ENCODE measurements around the gene XRN2. TPM values are rescaled to one million over a fixed set of nuclear protein-coding genes. Genes with fewer than 3 reads are reported as not detected.

The XRN2 gene
- total RNA-seq, 1 experiment from 2014 or later: 78.3 TPM

DNA sequence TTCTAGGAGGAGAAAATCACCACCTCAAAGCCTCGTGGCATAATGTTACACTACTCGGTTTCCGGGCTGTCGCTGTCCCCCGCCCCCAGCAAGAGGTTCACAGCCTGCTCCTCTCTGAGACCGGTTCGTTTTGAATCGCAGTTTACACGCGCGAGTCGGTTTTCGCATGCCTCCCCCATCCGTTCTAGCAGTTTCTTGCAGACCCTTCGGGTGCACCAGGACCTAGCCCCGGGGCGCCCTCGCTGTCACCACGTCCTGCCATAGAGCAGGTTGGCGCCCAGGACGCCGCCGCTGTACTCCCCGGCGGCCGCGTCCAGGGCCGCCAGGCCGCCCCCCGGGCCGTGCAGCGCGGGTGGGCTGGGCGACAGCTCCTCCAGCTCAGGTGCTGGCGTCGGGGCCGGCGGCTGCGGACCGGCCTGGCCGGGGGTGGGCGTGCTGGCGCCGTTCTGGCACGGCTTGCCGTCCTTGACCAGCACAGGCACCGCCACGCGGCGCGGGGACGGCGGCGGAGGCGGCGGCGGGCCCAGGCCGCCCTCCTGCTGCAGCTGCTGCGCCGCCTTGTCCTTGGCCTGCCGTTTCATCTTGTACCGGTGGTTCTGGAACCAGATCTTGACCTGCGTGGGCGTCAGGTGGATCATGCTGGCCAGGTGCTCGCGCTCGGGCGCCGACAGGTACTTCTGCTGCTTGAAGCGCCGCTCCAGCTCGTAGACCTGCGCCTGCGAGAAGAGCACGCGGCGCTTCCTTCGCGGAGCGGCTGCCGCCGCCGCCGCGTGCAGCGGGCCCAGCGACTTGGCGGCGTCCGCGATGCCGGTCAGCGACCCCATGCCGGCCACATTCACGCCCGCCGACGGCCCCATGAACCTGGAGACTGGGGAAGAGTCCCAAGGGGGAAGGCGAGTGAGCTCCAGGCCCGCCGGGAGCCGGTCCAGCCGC lies 92.8 kb downstream of the XRN2 start:
- H3K27me3 ChIP-seq (ENCODE audit: insufficient read depth, low read depth): peaks cover 4% of the 10 kb centered on the region; the same call in 1 of the 2 replicates
- no peak for DNase-seq
- CTCF ChIA-PET: no interaction called here
- no peak overlapping the region for H3K4me3 ChIP-seq
- BruUV-seq (replicated peaks): no TSS peak
- no peak for TF ChIP-seq EZH2 (IDR thresholded peaks at IDR 0.05; ENCODE audit: low read depth)
- TF ChIP-seq, protein P1, sequence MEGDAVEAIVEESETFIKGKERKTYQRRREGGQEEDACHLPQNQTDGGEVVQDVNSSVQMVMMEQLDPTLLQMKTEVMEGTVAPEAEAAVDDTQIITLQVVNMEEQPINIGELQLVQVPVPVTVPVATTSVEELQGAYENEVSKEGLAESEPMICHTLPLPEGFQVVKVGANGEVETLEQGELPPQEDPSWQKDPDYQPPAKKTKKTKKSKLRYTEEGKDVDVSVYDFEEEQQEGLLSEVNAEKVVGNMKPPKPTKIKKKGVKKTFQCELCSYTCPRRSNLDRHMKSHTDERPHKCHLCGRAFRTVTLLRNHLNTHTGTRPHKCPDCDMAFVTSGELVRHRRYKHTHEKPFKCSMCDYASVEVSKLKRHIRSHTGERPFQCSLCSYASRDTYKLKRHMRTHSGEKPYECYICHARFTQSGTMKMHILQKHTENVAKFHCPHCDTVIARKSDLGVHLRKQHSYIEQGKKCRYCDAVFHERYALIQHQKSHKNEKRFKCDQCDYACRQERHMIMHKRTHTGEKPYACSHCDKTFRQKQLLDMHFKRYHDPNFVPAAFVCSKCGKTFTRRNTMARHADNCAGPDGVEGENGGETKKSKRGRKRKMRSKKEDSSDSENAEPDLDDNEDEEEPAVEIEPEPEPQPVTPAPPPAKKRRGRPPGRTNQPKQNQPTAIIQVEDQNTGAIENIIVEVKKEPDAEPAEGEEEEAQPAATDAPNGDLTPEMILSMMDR (conservative IDR thresholded peaks at IDR 0.05): no peak
- H3K9me3 ChIP-seq (ENCODE audit: insufficient read depth, low read depth): no peaks in the 10 kb centered on the region
- no peaks in the 10 kb centered on the region for H4K20me1 ChIP-seq (ENCODE audit: insufficient read depth)
- no peaks in the 10 kb centered on the region for H3K79me2 ChIP-seq (ENCODE audit: low read depth)
- no peak overlapping the region for H2AFZ ChIP-seq
- no peak overlapping the region for H3K4me2 ChIP-seq
- intact Hi-C loops (cut with micrococcal nuclease; ENCODE audit: unreplicated experiment): no loop called here
- no peak overlapping the region for H3K27ac ChIP-seq
- no peaks in the 10 kb centered on the region for H3K36me3 ChIP-seq (ENCODE audit: low read depth)
- H3K9me2 ChIP-seq (ENCODE audit: insufficient read depth): no peaks in the 10 kb centered on the region
- POLR2A ChIA-PET (ENCODE audit: unreplicated experiment): no interaction called here
- H3K4me1 ChIP-seq (replicated peaks; ENCODE audit: insufficient read depth): no peaks in the 10 kb centered on the region
- H3F3A ChIP-seq (ENCODE audit: insufficient read depth, low read depth): no peaks in the 10 kb centered on the region

DNA sequence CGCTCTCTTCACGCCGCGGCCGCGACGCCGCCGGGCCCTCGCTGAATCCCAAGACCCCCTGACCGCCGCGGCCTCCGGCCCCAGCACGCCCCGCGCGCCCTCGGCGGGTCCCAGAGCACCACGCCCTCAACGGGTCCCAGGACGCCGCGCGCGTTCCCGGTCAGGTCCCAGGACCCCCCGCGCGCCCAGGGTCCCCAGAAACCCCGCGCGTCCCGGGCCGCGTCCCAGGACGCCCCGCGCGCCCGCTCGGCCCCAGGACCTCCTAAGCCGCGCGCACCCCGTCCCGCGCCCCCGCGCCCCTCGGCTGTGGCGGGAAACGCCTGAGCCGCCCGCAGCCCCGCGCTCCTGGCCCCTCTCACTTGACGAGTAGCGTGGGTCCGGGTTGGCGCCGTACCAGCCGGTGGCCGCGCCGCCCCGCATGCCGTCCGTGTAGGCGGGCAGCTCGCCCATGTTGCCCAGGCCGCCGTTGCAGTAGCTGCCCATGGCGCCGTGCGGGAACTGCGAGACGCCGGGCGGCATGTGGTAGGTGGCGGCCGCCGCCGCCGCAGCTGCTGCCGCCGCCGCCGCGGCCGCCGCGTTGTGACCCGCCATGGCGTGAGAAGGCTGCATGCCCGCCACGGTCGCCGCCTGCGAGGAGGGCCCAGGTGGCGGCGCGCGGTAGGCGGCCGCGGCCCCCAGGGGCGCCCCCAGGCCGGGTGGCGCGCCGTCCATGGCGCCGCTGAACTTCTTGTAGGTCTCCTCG lies 93.6 kb downstream of the XRN2 start:
- no peaks in the 10 kb centered on the region for H3F3A ChIP-seq (ENCODE audit: insufficient read depth, low read depth)
- H3K27me3 ChIP-seq (ENCODE audit: insufficient read depth, low read depth): peaks cover 4% of the 10 kb centered on the region; the same call in 1 of the 2 replicates
- intact Hi-C loops (cut with micrococcal nuclease; ENCODE audit: unreplicated experiment): no loop called here
- no peaks in the 10 kb centered on the region for H3K9me2 ChIP-seq (ENCODE audit: insufficient read depth)
- H3K9me3 ChIP-seq (ENCODE audit: insufficient read depth, low read depth): no peaks in the 10 kb centered on the region
- TF ChIP-seq, protein P1 (conservative IDR thresholded peaks at IDR 0.05): no peak
- no peak for TF ChIP-seq EZH2 (IDR thresholded peaks at IDR 0.05; ENCODE audit: low read depth)
- BruUV-seq (replicated peaks): no TSS peak
- H3K4me2 ChIP-seq: no peak overlapping the region
- H3K4me1 ChIP-seq (replicated peaks; ENCODE audit: insufficient read depth): no peaks in the 10 kb centered on the region
- POLR2A ChIA-PET (ENCODE audit: unreplicated experiment): no interaction called here
- no peaks in the 10 kb centered on the region for H3K36me3 ChIP-seq (ENCODE audit: low read depth)
- H3K79me2 ChIP-seq (ENCODE audit: low read depth): no peaks in the 10 kb centered on the region
- CTCF ChIA-PET: no interaction called here
- no peak overlapping the region for H2AFZ ChIP-seq
- H4K20me1 ChIP-seq (ENCODE audit: insufficient read depth): no peaks in the 10 kb centered on the region
- no peak overlapping the region for H3K27ac ChIP-seq
- H3K4me3 ChIP-seq: no peak overlapping the region
- no peak for DNase-seq

DNA sequence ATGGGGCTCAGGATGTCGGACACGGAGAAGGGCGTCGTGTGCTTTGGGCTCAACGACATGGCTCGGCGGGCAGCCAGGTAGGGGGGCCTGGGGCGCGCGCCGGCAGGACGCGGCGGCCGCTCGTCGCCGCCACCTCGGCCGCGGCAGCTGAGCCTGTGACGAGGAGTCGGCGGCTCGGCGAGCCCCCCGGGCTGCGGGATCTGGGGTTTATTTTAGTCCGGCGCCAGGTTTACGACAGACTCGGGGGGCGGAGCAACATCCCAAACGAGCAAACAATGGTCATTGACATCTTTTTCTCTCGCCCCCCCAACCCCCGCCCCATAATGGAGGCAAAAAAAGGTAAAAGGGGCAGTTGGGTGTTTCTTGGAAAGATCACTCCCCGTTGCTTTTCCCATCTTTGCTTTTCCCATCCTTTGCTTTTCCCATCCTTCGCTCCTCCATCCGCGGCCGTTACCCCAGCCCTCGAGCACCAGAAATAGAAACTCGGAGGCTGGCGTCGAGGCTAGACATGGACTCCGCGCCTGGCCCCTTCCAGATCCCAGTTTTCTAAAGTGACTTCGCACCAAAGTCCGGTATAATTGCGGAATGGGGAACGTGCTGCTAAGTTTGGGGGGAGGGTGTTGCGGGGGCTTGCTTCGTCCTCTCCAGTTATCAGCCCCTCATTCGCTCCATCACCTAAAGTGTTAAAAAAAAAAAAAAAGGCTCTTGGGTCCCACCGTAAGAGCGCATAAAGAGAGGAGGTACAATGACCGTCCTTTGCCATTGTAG lies 94.4 kb downstream of the XRN2 start, which contains the start of gene NKX2-4:
TSS of gene NKX2-4 (minus strand) at position 186 of the 768 bp plus-strand sequence. CDS start at position 59, 127 bp downstream.
- Histone ChIP-seq H3K9me2 (ENCODE audit: insufficient read depth) (no peaks in the 10 kb centered on the region), H3K4me2 (no peak within 1 kb of the TSS), H3K27ac (no peak within 1 kb of the TSS), H3K4me1 (replicated peaks; ENCODE audit: insufficient read depth) (no peaks in the 10 kb centered on the region), H3F3A (ENCODE audit: insufficient read depth, low read depth) (no peaks in the 10 kb centered on the region), H3K79me2 (ENCODE audit: low read depth) (no peaks in the 10 kb centered on the region), H3K27me3 (ENCODE audit: insufficient read depth, low read depth) (peaks cover 4% of the 10 kb centered on the region; the same call in 1 of the 2 replicates), H4K20me1 (ENCODE audit: insufficient read depth) (no peaks in the 10 kb centered on the region), H3K36me3 (ENCODE audit: low read depth) (no peaks in the 10 kb centered on the region), H2AFZ (no peak within 1 kb of the TSS), H3K4me3 (no peak within 1 kb of the TSS), H3K9me3 (ENCODE audit: insufficient read depth, low read depth) (no peaks in the 10 kb centered on the region)
- no TSS peak for BruUV-seq (replicated peaks)
- no peak for DNase-seq
- TF ChIP-seq, protein P1 (conservative IDR thresholded peaks at IDR 0.05): no peak
- TF ChIP-seq EZH2 (IDR thresholded peaks at IDR 0.05; ENCODE audit: low read depth): no peak
- ChIA-PET CTCF (no interaction called here), POLR2A (ENCODE audit: unreplicated experiment) (no interaction called here)
- intact Hi-C loops (cut with micrococcal nuclease; ENCODE audit: unreplicated experiment): no loop called here
